NCI-H2171 treated with DMSO at 0.1 percent for 48 hours (cell line): ENCODE data around the gene MYL10.

Experiments used
- DNase-seq: peaks from one replicate; lab custom pipeline; 2025; lab: John Stamatoyannopoulos, UW

The MYL10 gene

GRCh38 chr7:101565601-101566209 is 63.4 kb downstream of the MYL10 start:
- no peak for DNase-seq

- DNase-seq: no peak
These were observed 64.3 kb downstream of the MYL10 start for GRCh38 chr7:101564778-101565211.

GRCh38 chr7:101563943-101564777 is 64.9 kb downstream of the MYL10 start:
- DNase-seq: no peak
